HEK293 (cell line): ENCODE results near the gene BPIFB4.

Source experiments
- ZNF366 ChIP-seq: fragments of 450-650 bp; formaldehyde crosslinking; conservative IDR thresholded peaks from 2 replicates; pipeline ENCODE4 v1.5.1; 2016; ENCODE audit warnings: missing biosample characterization, missing genetic modification characterization
- ZNF391 ChIP-seq: fragments of 450-650 bp; formaldehyde crosslinking; IDR thresholded peaks from 2 replicates; pipeline ENCODE4 v1.5.1; 2016; ENCODE audit warnings: low read depth, missing biosample characterization, missing genetic modification characterization, borderline replicate concordance
- TF ChIP-seq, protein P1 (sequence below): fragments of 450-650 bp; formaldehyde crosslinking; IDR thresholded peaks from 2 replicates; pipeline ENCODE4 v1.5.1; 2017; ENCODE audit warnings: missing biosample characterization, missing genetic modification characterization

- TF ChIP-seq ZNF391 (tag by site-specific recombination) = no peak
- TF ChIP-seq, protein P1, sequence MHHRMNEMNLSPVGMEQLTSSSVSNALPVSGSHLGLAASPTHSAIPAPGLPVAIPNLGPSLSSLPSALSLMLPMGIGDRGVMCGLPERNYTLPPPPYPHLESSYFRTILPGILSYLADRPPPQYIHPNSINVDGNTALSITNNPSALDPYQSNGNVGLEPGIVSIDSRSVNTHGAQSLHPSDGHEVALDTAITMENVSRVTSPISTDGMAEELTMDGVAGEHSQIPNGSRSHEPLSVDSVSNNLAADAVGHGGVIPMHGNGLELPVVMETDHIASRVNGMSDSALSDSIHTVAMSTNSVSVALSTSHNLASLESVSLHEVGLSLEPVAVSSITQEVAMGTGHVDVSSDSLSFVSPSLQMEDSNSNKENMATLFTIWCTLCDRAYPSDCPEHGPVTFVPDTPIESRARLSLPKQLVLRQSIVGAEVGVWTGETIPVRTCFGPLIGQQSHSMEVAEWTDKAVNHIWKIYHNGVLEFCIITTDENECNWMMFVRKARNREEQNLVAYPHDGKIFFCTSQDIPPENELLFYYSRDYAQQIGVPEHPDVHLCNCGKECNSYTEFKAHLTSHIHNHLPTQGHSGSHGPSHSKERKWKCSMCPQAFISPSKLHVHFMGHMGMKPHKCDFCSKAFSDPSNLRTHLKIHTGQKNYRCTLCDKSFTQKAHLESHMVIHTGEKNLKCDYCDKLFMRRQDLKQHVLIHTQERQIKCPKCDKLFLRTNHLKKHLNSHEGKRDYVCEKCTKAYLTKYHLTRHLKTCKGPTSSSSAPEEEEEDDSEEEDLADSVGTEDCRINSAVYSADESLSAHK (tag by site-specific recombination) = no peak
- no peak for TF ChIP-seq ZNF366 (tag by site-specific recombination)
These were observed 46.9 kb upstream of the BPIFB4 start for GRCh38 chr20:33032555-33032954.
